CD14-positive monocyte (primary cell): ENCODE results near the gene LILRB4. TPM values are rescaled to one million over a fixed set of nuclear protein-coding genes. Genes with fewer than 3 reads are reported as not detected.
A peak's percentile ranks its signal among the peaks of the same experiment; 100 is the strongest.

Experiments used
- DNase-seq, 3 donors: peaks; one replicate each; pipeline ENCODE4 v3.0.0-alpha.2; 2011 to 2022
- H2AFZ ChIP-seq: 2 replicates; pipeline ENCODE4 v1.6.0; 2012; ENCODE audit warnings: mild to moderate bottlenecking, low read depth, low read length, inconsistent platforms; ENCODE audit not compliant: insufficient read depth, poor library complexity, severe bottlenecking
- H3K27ac ChIP-seq, 2 donors: 1 replicate in 1 of 2; 2 replicates in 1 of 2; pipeline ENCODE4 v1.5.1; 2012 to 2013; ENCODE audit warnings: low read length in 2 of 2, control low read depth in 1 of 2, inconsistent platforms in 1 of 2, low read depth in 1 of 2, mild to moderate bottlenecking in 1 of 2
- H3K27me3 ChIP-seq, 2 donors: one replicate each; pipeline versions ENCODE4 v1.6.0 to v1.6.1; 2011 to 2013; ENCODE audit warnings: low read length in 2 of 2; ENCODE audit not compliant: control insufficient read depth in 2 of 2, insufficient read depth in 2 of 2
- H3K36me3 ChIP-seq, 2 donors: replicated peaks in 1 of 2; 1 replicate in 1 of 2; 2 replicates in 1 of 2; pipeline versions ENCODE4 v1.5.1 to v1.6.1; 2012 to 2013; ENCODE audit warnings: low read length in 2 of 2, control low read depth in 1 of 2, inconsistent platforms in 1 of 2, mild to moderate bottlenecking in 1 of 2; ENCODE audit not compliant: insufficient read depth in 2 of 2, control insufficient read depth in 1 of 2
- H3K4me1 ChIP-seq, 2 donors: 1 replicate in 1 of 2; 2 replicates in 1 of 2; pipeline versions ENCODE4 v1.5.1 to v1.6.1; 2012 to 2013; ENCODE audit warnings: low read length in 2 of 2, control low read depth in 1 of 2, inconsistent platforms in 1 of 2, mild to moderate bottlenecking in 1 of 2, moderate library complexity in 1 of 2; ENCODE audit not compliant: insufficient read depth in 2 of 2, control insufficient read depth in 1 of 2
- H3K4me2 ChIP-seq: replicated peaks from 2 replicates; pipeline ENCODE3; 2012; ENCODE audit warnings: low read length, moderate library complexity, mild to moderate bottlenecking; ENCODE audit not compliant: poor library complexity, severe bottlenecking; ENCODE audit errors: extremely low read depth
- H3K4me3 ChIP-seq, 3 experiments: fragments of 200-600 bp in 1 of 3; sonication (generic) in 1 of 3; replicated peaks in 1 of 3; 1 replicate in 2 of 3; 2 replicates in 1 of 3; pipeline ENCODE4 v1.5.1; 2011 to 2013; ENCODE audit warnings: low read length in 3 of 3, mild to moderate bottlenecking in 3 of 3, control low read depth in 2 of 3, low read depth in 2 of 3, inconsistent platforms in 1 of 3, moderate library complexity in 1 of 3
- H3K79me2 ChIP-seq: 2 replicates; pipeline ENCODE4 v1.6.0; 2012; ENCODE audit warnings: mild to moderate bottlenecking, control low read depth, inconsistent platforms, low read length, moderate library complexity; ENCODE audit not compliant: insufficient read depth
- H3K9ac ChIP-seq: 2 replicates; pipeline ENCODE4 v1.6.0; 2017; ENCODE audit warnings: low read length, mild to moderate bottlenecking; ENCODE audit not compliant: insufficient read depth, poor library complexity, severe bottlenecking
- H3K9me3 ChIP-seq, 2 donors: replicated peaks in 1 of 2; 1 replicate in 1 of 2; 2 replicates in 1 of 2; pipeline versions ENCODE4 v1.5.1 to v1.6.1; 2012 to 2013; ENCODE audit warnings: low read length in 2 of 2, control low read depth in 1 of 2; ENCODE audit not compliant: control insufficient read depth in 1 of 2, insufficient read depth in 1 of 2
- H4K20me1 ChIP-seq: 2 replicates; pipeline ENCODE4 v1.6.0; 2012; ENCODE audit warnings: mild to moderate bottlenecking, low read length, control low read depth, moderate library complexity; ENCODE audit not compliant: insufficient read depth
- H3K27ac Mint-ChIP-seq, 7 donors: one replicate each; pipeline ENCODE4 v1.8.0; 2020; ENCODE audit warnings: mild to moderate bottlenecking in 7 of 7, mixed read lengths in 7 of 7, moderate library complexity in 6 of 7, inconsistent platforms in 2 of 7
- H3K27me3 Mint-ChIP-seq, 3 donors: one replicate each; pipeline ENCODE4 v1.8.0; 2021 to 2022; ENCODE audit warnings: low read depth in 3 of 3, mild to moderate bottlenecking in 3 of 3, mixed read lengths in 3 of 3, moderate library complexity in 3 of 3, inconsistent platforms in 1 of 3
- H3K36me3 Mint-ChIP-seq, 2 donors: one replicate each; pipeline ENCODE4 v1.8.0; 2020; ENCODE audit warnings: mixed read lengths in 2 of 2, inconsistent platforms in 1 of 2, mild to moderate bottlenecking in 1 of 2
- H3K4me1 Mint-ChIP-seq: one replicate; pipeline ENCODE4 v1.8.0; 2020; ENCODE audit warnings: mild to moderate bottlenecking, mixed read lengths
- H3K4me3 Mint-ChIP-seq, 2 donors: one replicate each; pipeline ENCODE4 v1.8.0; 2020; ENCODE audit warnings: mild to moderate bottlenecking in 2 of 2, mixed read lengths in 2 of 2, moderate library complexity in 1 of 2
- H3K9me3 Mint-ChIP-seq, 7 donors: one replicate each; pipeline ENCODE4 v1.8.0; 2020 to 2022; ENCODE audit warnings: mixed read lengths in 7 of 7, mild to moderate bottlenecking in 6 of 7, moderate library complexity in 6 of 7, inconsistent platforms in 2 of 7
- WGBS: methylation state at CpG from one replicate; pipeline ENCODE4 v1.1.5; 2013; ENCODE audit warnings: missing lambda C conversion rate; ENCODE audit not compliant: insufficient coverage; 5-methylcytosine and 5-hydroxymethylcytosine counted together
- intact Hi-C, 2 donors: fragments of 100-400 bp; cut with micrococcal nuclease; formaldehyde crosslinking; loops; one replicate each; pipeline versions ENCODE4 v1.15.0 to v1.15.1; 2023
- polyA plus RNA-seq, 3 donors: library from polyadenylated mRNA; depleted of rRNA in 1 of 3; unstranded in 2 of 3; stranded (reverse) in 1 of 3; fragments of 300-500 nt in 2 of 3; fragments of >200 nt in 1 of 3; fragmentation: Illumina TruSeq in 2 of 3; gene quantifications; 1 replicate in 2 of 3; 2 replicates in 1 of 3; pipeline ENCODE4 v1.2.3, GENCODE V29; 2012 to 2021
- TF ChIP-seq, protein P1 (sequence below): fragments of 200-600 bp; IDR thresholded peaks from one replicate; pipeline ENCODE4 v1.8.0; 2022; ENCODE audit warnings: antibody characterized with exemption, mild to moderate bottlenecking

LILRB4 gene
- polyA plus RNA-seq, 3 donors: 35.8 to 102 (median 58.0) TPM

DNA sequence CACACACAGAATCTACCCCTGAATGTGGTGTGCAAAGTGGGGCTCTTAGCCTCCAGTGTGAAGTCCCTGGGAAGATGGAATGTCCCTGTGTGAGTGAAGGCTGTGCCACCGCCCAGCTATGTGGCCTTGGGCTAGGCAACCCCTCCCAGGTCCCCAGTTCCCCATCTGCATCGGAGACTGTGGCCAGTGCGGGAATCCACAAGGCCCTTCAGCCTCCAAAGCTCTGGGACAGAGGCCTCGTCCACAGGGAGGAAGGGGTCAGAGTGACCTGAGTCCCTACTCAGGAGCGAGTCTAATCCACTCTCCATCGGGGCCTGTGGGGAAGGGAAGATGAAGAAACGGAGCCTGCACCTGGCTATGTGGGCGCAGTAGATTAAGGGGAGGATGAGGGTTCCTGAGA, 42.1 kb downstream of the LILRB4 start:
- no peak overlapping the region for H3K4me3 ChIP-seq
- no peaks in the 10 kb centered on the region for H3K9me3 ChIP-seq
- H3K4me1 Mint-ChIP-seq: no peaks in the 10 kb centered on the region
- TF ChIP-seq, protein P1, sequence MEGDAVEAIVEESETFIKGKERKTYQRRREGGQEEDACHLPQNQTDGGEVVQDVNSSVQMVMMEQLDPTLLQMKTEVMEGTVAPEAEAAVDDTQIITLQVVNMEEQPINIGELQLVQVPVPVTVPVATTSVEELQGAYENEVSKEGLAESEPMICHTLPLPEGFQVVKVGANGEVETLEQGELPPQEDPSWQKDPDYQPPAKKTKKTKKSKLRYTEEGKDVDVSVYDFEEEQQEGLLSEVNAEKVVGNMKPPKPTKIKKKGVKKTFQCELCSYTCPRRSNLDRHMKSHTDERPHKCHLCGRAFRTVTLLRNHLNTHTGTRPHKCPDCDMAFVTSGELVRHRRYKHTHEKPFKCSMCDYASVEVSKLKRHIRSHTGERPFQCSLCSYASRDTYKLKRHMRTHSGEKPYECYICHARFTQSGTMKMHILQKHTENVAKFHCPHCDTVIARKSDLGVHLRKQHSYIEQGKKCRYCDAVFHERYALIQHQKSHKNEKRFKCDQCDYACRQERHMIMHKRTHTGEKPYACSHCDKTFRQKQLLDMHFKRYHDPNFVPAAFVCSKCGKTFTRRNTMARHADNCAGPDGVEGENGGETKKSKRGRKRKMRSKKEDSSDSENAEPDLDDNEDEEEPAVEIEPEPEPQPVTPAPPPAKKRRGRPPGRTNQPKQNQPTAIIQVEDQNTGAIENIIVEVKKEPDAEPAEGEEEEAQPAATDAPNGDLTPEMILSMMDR: no peak
- H3K4me2 ChIP-seq: no peak overlapping the region
- no peak overlapping the region for H3K27ac Mint-ChIP-seq
- peaks cover 0 to 2% of the 10 kb centered on the region in 2 donors for H3K36me3 Mint-ChIP-seq
- H3K9me3 Mint-ChIP-seq: peaks cover 0 to 5% (median 2%) of the 10 kb centered on the region in 7 donors
- no peaks in the 10 kb centered on the region for H3K36me3 ChIP-seq
- H2AFZ ChIP-seq: no peak overlapping the region
- no peak overlapping the region for H3K27ac ChIP-seq
- WGBS: 84% methylated on average over 7 of the region's 8 CpGs
- H3K27me3 ChIP-seq: peaks cover 0 to 26% of the 10 kb centered on the region in 2 donors
- H3K4me3 Mint-ChIP-seq: no peak overlapping the region
- H3K9ac ChIP-seq: no peak overlapping the region
- H3K27me3 Mint-ChIP-seq: peaks cover 15 to 53% (median 34%) of the 10 kb centered on the region in 3 donors
- peak in 1 of 3 donors; percentile 34 for DNase-seq
- no peaks in the 10 kb centered on the region for H4K20me1 ChIP-seq
- H3K79me2 ChIP-seq: no peaks in the 10 kb centered on the region
- intact Hi-C loops: no loop called here
- no peaks in the 10 kb centered on the region for H3K4me1 ChIP-seq

DNA sequence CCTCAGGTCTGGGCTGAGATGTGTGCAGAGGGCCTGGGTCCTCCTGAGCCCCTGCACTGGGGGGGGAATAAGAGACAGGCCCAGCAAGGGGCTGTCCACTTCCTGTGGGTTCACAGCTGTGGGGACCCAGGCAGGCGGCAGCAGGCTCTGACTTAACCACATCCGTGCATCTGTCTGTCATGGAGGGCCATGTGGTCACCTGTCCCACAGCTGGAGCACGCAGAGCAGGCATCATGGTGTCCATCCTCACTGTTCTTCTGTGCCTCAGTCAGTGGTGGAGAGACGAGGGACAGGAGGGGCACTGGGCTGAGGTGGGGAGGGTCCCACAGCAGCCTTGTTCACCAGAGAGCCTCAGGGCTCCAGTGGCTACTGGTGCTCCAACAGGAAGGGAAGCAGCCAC, 45.2 kb downstream of the LILRB4 start:
- Mint-ChIP-seq H3K4me3 (no peak overlapping the region), H3K36me3 (no peaks in the 10 kb centered on the region), H3K27ac (peak overlapping the region in 1 of 7 donors; percentile 33), H3K9me3 (peaks cover 0 to 2% (median 0%) of the 10 kb centered on the region in 7 donors), H3K27me3 (peaks cover 12 to 43% (median 28%) of the 10 kb centered on the region in 3 donors), H3K4me1 (peaks cover 6% of the 10 kb centered on the region)
- TF ChIP-seq, protein P1: no peak
- Histone ChIP-seq H3K9me3 (no peaks in the 10 kb centered on the region), H3K27ac (no peak overlapping the region), H3K9ac (no peak overlapping the region), H3K27me3 (peaks cover 0 to 19% of the 10 kb centered on the region in 2 donors), H3K79me2 (no peaks in the 10 kb centered on the region), H2AFZ (no peak overlapping the region), H3K36me3 (no peaks in the 10 kb centered on the region), H3K4me2 (no peak overlapping the region), H4K20me1 (no peaks in the 10 kb centered on the region), H3K4me1 (peaks cover 0 to 3% of the 10 kb centered on the region in 2 donors), H3K4me3 (no peak overlapping the region)
- WGBS: 12% methylated on average over 3 of the region's 4 CpGs
- intact Hi-C loops: no loop called here
- no peak for DNase-seq
